Glutamatergic neuron (in vitro differentiated cells): ENCODE results near the gene CEND1. TPM values are rescaled to one million over a fixed set of nuclear protein-coding genes. Genes with fewer than 3 reads are reported as not detected.
"Not testable (repeated sequence)": the region's sequence is repeated elsewhere in the genome, so short reads cannot be mapped to it uniquely, and the experiment has no call there.

Source experiments
- DNase-seq: peaks from one replicate; pipeline ENCODE4 v3.0.0; 2022
- H3K27ac Mint-ChIP-seq: one replicate; pipeline ENCODE4 v1.8.0; 2020; ENCODE audit warnings: mild to moderate bottlenecking, mixed read lengths, inconsistent platforms; ENCODE audit not compliant: unreplicated experiment
- H3K27me3 Mint-ChIP-seq: one replicate; pipeline ENCODE4 v1.8.0; 2020; ENCODE audit warnings: mild to moderate bottlenecking, moderate library complexity, mixed read lengths, inconsistent platforms; ENCODE audit not compliant: unreplicated experiment
- H3K36me3 Mint-ChIP-seq: one replicate; pipeline ENCODE4 v1.8.0; 2020; ENCODE audit warnings: mild to moderate bottlenecking, mixed read lengths, inconsistent platforms; ENCODE audit not compliant: unreplicated experiment
- H3K4me1 Mint-ChIP-seq: one replicate; pipeline ENCODE4 v1.8.0; 2020; ENCODE audit warnings: mild to moderate bottlenecking, low read depth, mixed read lengths, inconsistent platforms; ENCODE audit not compliant: unreplicated experiment
- H3K4me3 Mint-ChIP-seq: one replicate; pipeline ENCODE4 v1.8.0; 2020; ENCODE audit warnings: mild to moderate bottlenecking, mixed read lengths, inconsistent platforms; ENCODE audit not compliant: unreplicated experiment
- H3K9me3 Mint-ChIP-seq: one replicate; pipeline ENCODE4 v1.8.0; 2020; ENCODE audit warnings: mild to moderate bottlenecking, moderate library complexity, mixed read lengths, inconsistent platforms; ENCODE audit not compliant: unreplicated experiment
- total RNA-seq: library from RNA; stranded (reverse); fragmentation: NEBNext Ultra II Directional; extraction: Animal tissue kit (Norgen Biotek cat#: 25700); gene quantifications from one replicate; pipeline ENCODE4 v1.2.1, GENCODE V29; 2021; ENCODE audit not compliant: unreplicated experiment
- TF ChIP-seq, protein P1 (sequence below): fragments of 200-600 bp; sonication (generic); IDR thresholded peaks from one replicate; pipeline ENCODE4 v1.5.0; 2021; ENCODE audit not compliant: partially characterized antibody, unreplicated experiment

The CEND1 gene
- total RNA-seq, 1 donor from 2014 or later, result 58.7 TPM

DNA sequence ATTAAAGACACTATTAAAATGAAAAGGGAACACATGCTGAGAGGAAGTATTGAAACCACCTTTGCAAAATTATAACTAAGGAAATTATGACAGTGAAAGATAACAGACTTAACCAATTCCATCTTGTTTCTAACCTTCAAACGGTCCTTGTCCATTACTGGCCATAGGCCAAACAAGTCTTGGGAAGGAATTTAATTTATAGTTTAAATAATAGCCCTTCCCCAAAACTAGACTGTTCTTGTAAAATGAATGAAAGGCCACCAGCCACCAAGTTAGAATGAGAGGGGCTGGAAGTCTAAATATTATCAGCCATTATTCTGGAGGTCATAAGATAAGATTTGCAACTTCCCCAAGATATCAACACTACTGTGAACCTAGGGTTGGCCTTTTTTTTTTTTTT is 44.5 kb downstream of the CEND1 start:
- Mint-ChIP-seq H3K36me3 (no peaks in the 10 kb centered on the region), H3K4me1 (peaks cover 8% of the 10 kb centered on the region), H3K27me3 (no peaks in the 10 kb centered on the region), H3K27ac (peak overlapping the region; percentile 15), H3K9me3 (peaks cover 4% of the 10 kb centered on the region), H3K4me3 (no peak overlapping the region)
- no peak for DNase-seq
- TF ChIP-seq, protein P1, sequence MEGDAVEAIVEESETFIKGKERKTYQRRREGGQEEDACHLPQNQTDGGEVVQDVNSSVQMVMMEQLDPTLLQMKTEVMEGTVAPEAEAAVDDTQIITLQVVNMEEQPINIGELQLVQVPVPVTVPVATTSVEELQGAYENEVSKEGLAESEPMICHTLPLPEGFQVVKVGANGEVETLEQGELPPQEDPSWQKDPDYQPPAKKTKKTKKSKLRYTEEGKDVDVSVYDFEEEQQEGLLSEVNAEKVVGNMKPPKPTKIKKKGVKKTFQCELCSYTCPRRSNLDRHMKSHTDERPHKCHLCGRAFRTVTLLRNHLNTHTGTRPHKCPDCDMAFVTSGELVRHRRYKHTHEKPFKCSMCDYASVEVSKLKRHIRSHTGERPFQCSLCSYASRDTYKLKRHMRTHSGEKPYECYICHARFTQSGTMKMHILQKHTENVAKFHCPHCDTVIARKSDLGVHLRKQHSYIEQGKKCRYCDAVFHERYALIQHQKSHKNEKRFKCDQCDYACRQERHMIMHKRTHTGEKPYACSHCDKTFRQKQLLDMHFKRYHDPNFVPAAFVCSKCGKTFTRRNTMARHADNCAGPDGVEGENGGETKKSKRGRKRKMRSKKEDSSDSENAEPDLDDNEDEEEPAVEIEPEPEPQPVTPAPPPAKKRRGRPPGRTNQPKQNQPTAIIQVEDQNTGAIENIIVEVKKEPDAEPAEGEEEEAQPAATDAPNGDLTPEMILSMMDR, result no peak

DNA sequence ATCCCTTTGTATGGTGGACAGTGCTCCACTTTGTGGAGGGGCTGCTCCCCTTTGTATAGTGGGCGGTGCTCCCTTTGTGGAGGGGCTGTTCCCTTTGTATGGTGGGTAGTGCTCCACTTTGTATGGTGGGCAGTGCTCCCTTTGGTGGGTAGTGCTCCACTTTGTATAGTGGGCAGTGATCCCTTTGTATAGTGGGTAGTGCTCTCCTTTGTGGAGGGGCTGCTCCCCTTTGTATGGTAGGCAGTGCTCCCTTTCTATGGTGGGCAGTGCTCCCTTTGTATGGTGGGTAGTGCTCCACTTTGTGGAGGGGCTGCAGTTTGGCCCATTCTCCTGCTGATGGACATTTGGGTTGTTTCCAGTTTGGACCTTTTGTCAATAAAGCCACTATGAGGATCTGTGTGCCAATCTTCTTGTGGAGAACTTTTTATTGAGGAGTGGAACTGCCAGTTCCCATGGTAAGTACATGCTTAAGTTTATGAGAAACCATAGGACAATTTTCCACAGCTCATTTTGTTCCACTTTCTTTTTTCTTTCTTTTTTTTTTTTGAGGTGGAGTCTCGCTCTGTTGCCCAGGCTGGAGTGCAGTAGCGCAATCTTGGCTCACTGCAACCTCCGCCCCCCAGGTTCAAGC is 47.2 kb downstream of the CEND1 start:
- H3K4me3 Mint-ChIP-seq, result no peak overlapping the region
- no peaks in the 10 kb centered on the region for H3K36me3 Mint-ChIP-seq
- H3K27me3 Mint-ChIP-seq, result peaks cover 5% of the 10 kb centered on the region
- H3K4me1 Mint-ChIP-seq, result peaks cover 6% of the 10 kb centered on the region
- peaks cover 7% of the 10 kb centered on the region for H3K9me3 Mint-ChIP-seq
- no peak overlapping the region for H3K27ac Mint-ChIP-seq
- DNase-seq, result no peak
- TF ChIP-seq, protein P1, result no peak

DNA sequence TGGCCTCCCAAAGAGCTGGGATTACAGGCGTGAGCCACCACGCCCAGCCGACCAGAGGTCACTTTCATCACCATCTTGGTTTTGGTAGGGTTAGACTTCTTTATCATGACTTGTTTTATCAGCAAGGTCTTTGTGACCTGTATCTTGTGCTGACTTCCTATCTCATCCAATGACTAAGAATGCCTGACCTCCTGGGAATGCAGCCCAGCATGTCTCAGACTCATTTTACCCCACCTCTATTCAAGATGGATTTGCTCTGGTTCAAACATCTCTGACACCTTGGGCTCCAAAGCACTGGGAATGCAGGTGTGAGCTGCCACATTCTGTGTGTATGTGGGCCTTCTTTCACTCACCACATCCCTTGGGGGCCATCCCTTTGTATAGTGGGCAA is 47.7 kb downstream of the CEND1 start:
- no peaks in the 10 kb centered on the region for H3K36me3 Mint-ChIP-seq

DNA sequence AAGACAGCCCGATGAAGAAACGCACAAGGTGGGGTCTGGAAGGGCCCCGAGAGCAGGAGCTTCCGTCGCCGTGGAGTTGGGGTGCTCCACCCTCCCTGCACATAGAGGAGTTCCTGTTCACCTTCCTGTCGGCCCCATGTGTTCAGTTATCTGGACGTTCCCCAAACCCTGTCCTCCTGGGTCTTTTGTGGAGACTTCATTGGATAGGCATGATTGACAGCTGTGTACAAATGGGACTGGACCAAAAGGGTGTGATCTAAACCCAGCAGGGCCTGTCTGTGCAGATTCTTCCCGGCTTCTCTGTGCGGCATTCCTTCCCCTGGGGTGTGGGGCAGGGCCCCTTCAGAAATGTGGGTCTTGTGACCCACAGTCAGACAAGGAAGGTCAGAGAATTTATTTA is 52.0 kb downstream of the CEND1 start:
- DNase-seq, H3K9me3 Mint-ChIP-seq, H3K27me3 Mint-ChIP-seq, H3K36me3 Mint-ChIP-seq, H3K27ac Mint-ChIP-seq: not testable (repeated sequence)
- H3K4me1 Mint-ChIP-seq, result peaks cover 12% of the 10 kb centered on the region
- peak overlapping the region; percentile 30 for H3K4me3 Mint-ChIP-seq

More for the DNA sequence above, 47.7 kb downstream of the CEND1 start:
- H3K9me3 Mint-ChIP-seq, result peaks cover 7% of the 10 kb centered on the region
- TF ChIP-seq, protein P1, result no peak
- no peak for DNase-seq
- peaks cover 5% of the 10 kb centered on the region for H3K27me3 Mint-ChIP-seq
- peaks cover 12% of the 10 kb centered on the region for H3K4me1 Mint-ChIP-seq
- H3K4me3 Mint-ChIP-seq, result no peak overlapping the region
- H3K27ac Mint-ChIP-seq, result no peak overlapping the region

DNA sequence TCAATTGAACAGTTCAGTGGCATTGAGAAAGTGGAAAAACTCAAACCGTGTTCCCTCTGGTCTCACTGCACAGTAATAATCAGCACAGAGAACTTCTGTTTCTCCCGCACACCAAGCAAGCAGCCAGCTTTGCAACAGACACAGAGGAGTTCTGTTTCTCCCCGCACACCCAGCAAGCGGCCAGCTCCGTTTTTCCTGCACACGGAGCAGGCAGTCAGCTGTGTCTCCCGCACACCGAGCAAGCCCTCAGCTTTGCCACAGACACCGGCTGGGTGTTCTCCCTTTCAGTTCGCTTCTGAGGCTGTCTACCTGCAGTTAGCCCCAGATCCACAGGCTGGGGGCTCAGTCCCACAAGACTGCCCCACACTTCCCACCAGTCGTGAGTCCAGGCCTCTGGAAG is 52.5 kb downstream of the CEND1 start:
- Mint-ChIP-seq H3K27ac (peak overlapping the region; percentile 75), H3K36me3 (no peaks in the 10 kb centered on the region), H3K9me3 (peaks cover 7% of the 10 kb centered on the region), H3K4me1 (peaks cover 12% of the 10 kb centered on the region), H3K27me3 (peaks cover 8% of the 10 kb centered on the region), H3K4me3 (no peak overlapping the region)
- no peak for DNase-seq
- TF ChIP-seq, protein P1, result no peak

Other genes starting within 250 kb of the CEND1 start
- gene LMNTD2, start 229.4 kb downstream of the CEND1 start, total RNA-seq, result 2.3 TPM
- 9.4 TPM for gene RASSF7, start 229.1 kb downstream of the CEND1 start, total RNA-seq
- 41.6 TPM for gene PHRF1, start 213.6 kb downstream of the CEND1 start, total RNA-seq
- gene IRF7, start 174.1 kb downstream of the CEND1 start, total RNA-seq, result 17.7 TPM
- gene CDHR5, start 165.1 kb downstream of the CEND1 start, total RNA-seq, result not detected
- gene SCT, start 162.9 kb downstream of the CEND1 start, total RNA-seq, result not detected
- 2.9 TPM for gene DRD4, start 152.8 kb downstream of the CEND1 start, total RNA-seq
- 51.5 TPM for gene DEAF1, start 94.9 kb downstream of the CEND1 start, total RNA-seq
- gene TMEM80, start 94.3 kb downstream of the CEND1 start, total RNA-seq, result 29.7 TPM
- gene EPS8L2, start 83.9 kb downstream of the CEND1 start, total RNA-seq, result 12.7 TPM
- 182 TPM for gene TALDO1, start 42.6 kb downstream of the CEND1 start, total RNA-seq
- gene GATD1, start 12.6 kb downstream of the CEND1 start, total RNA-seq, result 67.5 TPM
- 93.9 TPM for gene SLC25A22, start 8.2 kb upstream of the CEND1 start, total RNA-seq
- 37.0 TPM for gene PIDD1, start 15.1 kb upstream of the CEND1 start, total RNA-seq
- gene RPLP2, start 19.9 kb upstream of the CEND1 start, total RNA-seq, result 997 TPM
- 32.3 TPM for gene PNPLA2, start 28.8 kb upstream of the CEND1 start, total RNA-seq
- gene CRACR2B, start 37.8 kb upstream of the CEND1 start, total RNA-seq, result 19.7 TPM
- gene CD151, start 42.9 kb upstream of the CEND1 start, total RNA-seq, result 346 TPM
- gene POLR2L, start 52.4 kb upstream of the CEND1 start, total RNA-seq, result 106 TPM
- gene TSPAN4, start 52.8 kb upstream of the CEND1 start, total RNA-seq, result 82.5 TPM
- 56.1 TPM for gene CHID1, start 120.7 kb upstream of the CEND1 start, total RNA-seq
- 228 TPM for gene AP2A2, start 135.8 kb upstream of the CEND1 start, total RNA-seq
- not detected for gene MUC6, start 246.6 kb upstream of the CEND1 start, total RNA-seq